Measurements from ENCODE around the gene PCCA.

- TF ChIP-seq POLR2A (IDR thresholded peaks at IDR 0.05; ENCODE audit: low read depth, low read length) = no peak
- no peak for TF ChIP-seq TAF1 (IDR thresholded peaks at IDR 0.05; ENCODE audit: borderline replicate concordance, low read depth, low read length)
- no peak for TF ChIP-seq POLR2AphosphoS5 (IDR thresholded peaks at IDR 0.05; ENCODE audit: low read depth, low read length)
Observed at GRCh38 chr13:100403675-100404074, 314.8 kb downstream of the PCCA start.

Data from GM12892 (cell line).